Testis (tissue), 3 donors: Measurements from ENCODE around the gene ADARB1. TPM values are rescaled to one million over a fixed set of nuclear protein-coding genes. Genes with fewer than 3 reads are reported as not detected.
A peak's percentile ranks its signal among the peaks of the same experiment; 100 is the strongest.
"Not testable (repeated sequence)": the region's sequence is repeated elsewhere in the genome, so short reads cannot be mapped to it uniquely, and the experiment has no call there.

ENCODE experiments used
- DNase-seq: peaks from one replicate; pipeline ENCODE4 v3.0.0-alpha.2; 2019
- H3K27ac ChIP-seq, 2 donors: fragments of 200-600 bp; sonication (generic); one replicate each; pipeline ENCODE4 v1.5.1; 2019
- H3K27me3 ChIP-seq: fragments of 200-600 bp; sonication (generic); one replicate; pipeline ENCODE4 v1.5.1; 2019
- H3K36me3 ChIP-seq: fragments of 200-600 bp; sonication (generic); one replicate; pipeline ENCODE4 v1.5.1; 2017; ENCODE audit warnings: low read depth; ENCODE audit errors: missing control alignments
- H3K4me1 ChIP-seq: fragments of 200-600 bp; sonication (generic); one replicate; pipeline ENCODE4 v1.5.1; 2019
- H3K4me3 ChIP-seq, 2 donors: fragments of 200-600 bp; sonication (generic); one replicate each; pipeline ENCODE4 v1.5.1; 2017 to 2019
- H3K9me3 ChIP-seq: fragments of 200-600 bp; sonication (generic); one replicate; pipeline ENCODE4 v1.5.1; 2017
- CTCF ChIP-seq, 3 experiments: fragments of 450-650 bp in 2 of 3; fragments of 200-600 bp in 1 of 3; sonication (generic) in 1 of 3; IDR thresholded peaks; one replicate each; pipeline ENCODE4 v1.5.1; 2016 to 2019; ENCODE audit warnings: antibody characterized with exemption in 3 of 3, mild to moderate bottlenecking in 2 of 3, moderate library complexity in 1 of 3
- POLR2A ChIP-seq: fragments of 450-650 bp; IDR thresholded peaks from one replicate; pipeline ENCODE4 v1.6.1; 2017; ENCODE audit warnings: antibody characterized with exemption, mild to moderate bottlenecking, moderate library complexity
- WGBS, 2 donors: methylation state at CpG; one replicate each; pipeline ENCODE4 v1.1.5; 2018; 5-methylcytosine and 5-hydroxymethylcytosine counted together
- intact Hi-C: fragments of 100-400 bp; cut with DNase I; formaldehyde crosslinking; loops from one replicate; pipeline ENCODE4 v1.15.1; 2023; ENCODE audit warnings: low total_unique reads
- polyA plus RNA-seq: library from polyadenylated mRNA; stranded (reverse); fragments of 350-450 nt; fragmentation: Illumina TruSeq; extraction: RNeasy Lipid Tissue Mini Kit (QIAGEN cat#74804); gene quantifications from one replicate; pipeline ENCODE4 v1.2.3, GENCODE V29; 2014; ENCODE audit warnings: low read depth, low replicate concordance; ENCODE audit not compliant: insufficient read depth
- total RNA-seq, 2 donors: library from RNA; depleted of rRNA; stranded (reverse); fragments of >200 nt; gene quantifications; one replicate each; pipeline ENCODE4 v1.2.3, GENCODE V29; 2016

Gene ADARB1
- total and polyA plus RNA-seq, 3 donors from 2014 or later = 17.6 to 23.0 (median 17.6) TPM

GRCh38 chr21:45145146-45145545, 70.8 kb downstream of the ADARB1 start:
- no peak for TF ChIP-seq CTCF (IDR thresholded peaks at IDR 0.05)
- TF ChIP-seq POLR2A = no peak
- Histone ChIP-seq H3K9me3 (no peaks in the 10 kb centered on the region), H3K4me3 (no peak overlapping the region), H3K4me1 (peaks cover 2% of the 10 kb centered on the region), H3K36me3 (no peaks in the 10 kb centered on the region), H3K27me3 (no peaks in the 10 kb centered on the region), H3K27ac (no peak overlapping the region)
- DNase-seq = no peak
- WGBS, 2 donors = 76 to 95% methylated on average over 6 to 9 of the region's 9 CpGs
- intact Hi-C loops = loop anchor here (10.0 kb wide), 1 partner anchor 120 kb away; no protein-coding TSS in a partner anchor

GRCh38 chr21:45145846-45146245, 71.5 kb downstream of the ADARB1 start:
- intact Hi-C loops = loop anchor here (10.0 kb wide), 1 partner anchor 119 kb away; no protein-coding TSS in a partner anchor
- H3K4me1 ChIP-seq, H3K27me3 ChIP-seq, DNase-seq, H3K9me3 ChIP-seq, H3K36me3 ChIP-seq, H3K4me3 ChIP-seq, H3K27ac ChIP-seq: not testable (repeated sequence)
- 93 to 96% methylated on average over 17 of the region's 17 CpGs for WGBS, 2 donors

GRCh38 chr21:45146306-45146705, 71.9 kb downstream of the ADARB1 start:
- WGBS, 2 donors = 71 to 78% methylated on average over 8 of the region's 8 CpGs
- no peaks in the 10 kb centered on the region for H3K27me3 ChIP-seq
- no peak overlapping the region for H3K4me3 ChIP-seq
- H3K9me3 ChIP-seq = no peaks in the 10 kb centered on the region
- intact Hi-C loops = loop anchor here (10.0 kb wide), 1 partner anchor 118 kb away; no protein-coding TSS in a partner anchor
- no peaks in the 10 kb centered on the region for H3K36me3 ChIP-seq
- TF ChIP-seq CTCF (IDR thresholded peaks at IDR 0.05) (no peak), POLR2A (no peak)
- peaks cover 2% of the 10 kb centered on the region for H3K4me1 ChIP-seq
- H3K27ac ChIP-seq = no peak overlapping the region
- no peak for DNase-seq

GRCh38 chr21:45146801-45147200, 72.4 kb downstream of the ADARB1 start:
- no peaks in the 10 kb centered on the region for H3K27me3 ChIP-seq
- H3K4me1 ChIP-seq = peaks cover 2% of the 10 kb centered on the region
- H3K36me3 ChIP-seq = no peaks in the 10 kb centered on the region
- TF ChIP-seq POLR2A (no peak), CTCF (IDR thresholded peaks at IDR 0.05) (no peak)
- no peaks in the 10 kb centered on the region for H3K9me3 ChIP-seq
- intact Hi-C loops = loop anchor here (10.0 kb wide), 1 partner anchor 118 kb away; no protein-coding TSS in a partner anchor
- no peak overlapping the region for H3K27ac ChIP-seq
- WGBS, 2 donors = 81 to 82% methylated on average over 2 of the region's 2 CpGs
- no peak overlapping the region for H3K4me3 ChIP-seq
- DNase-seq = no peak

GRCh38 chr21:45147473-45148315, 73.3 kb downstream of the ADARB1 start:
- H3K4me1 ChIP-seq = no peaks in the 10 kb centered on the region
- TF ChIP-seq CTCF (IDR thresholded peaks at IDR 0.05) = no peak
- TF ChIP-seq POLR2A = no peak
- 86 to 87% methylated on average over 26 to 30 of the region's 30 CpGs for WGBS, 2 donors
- H3K27me3 ChIP-seq = no peaks in the 10 kb centered on the region
- DNase-seq = peak; percentile 6
- no peak overlapping the region for H3K4me3 ChIP-seq
- no peaks in the 10 kb centered on the region for H3K36me3 ChIP-seq
- H3K27ac ChIP-seq = no peak overlapping the region
- intact Hi-C loops = loop anchor here (10.0 kb wide), 1 partner anchor 117 kb away; no protein-coding TSS in a partner anchor
- H3K9me3 ChIP-seq = no peaks in the 10 kb centered on the region
